ENCODE results near the gene RPS4Y1. TPM values are rescaled to one million over a fixed set of nuclear protein-coding genes. Genes with fewer than 3 reads are reported as not detected.
"Not testable (repeated sequence)": the region's sequence is repeated elsewhere in the genome, so short reads cannot be mapped to it uniquely, and the experiment has no call there.

The RPS4Y1 gene
- total RNA-seq, 4 donors from 2014 or later: 0.50 to 295 (median 260) TPM; not detected in 1

DNA sequence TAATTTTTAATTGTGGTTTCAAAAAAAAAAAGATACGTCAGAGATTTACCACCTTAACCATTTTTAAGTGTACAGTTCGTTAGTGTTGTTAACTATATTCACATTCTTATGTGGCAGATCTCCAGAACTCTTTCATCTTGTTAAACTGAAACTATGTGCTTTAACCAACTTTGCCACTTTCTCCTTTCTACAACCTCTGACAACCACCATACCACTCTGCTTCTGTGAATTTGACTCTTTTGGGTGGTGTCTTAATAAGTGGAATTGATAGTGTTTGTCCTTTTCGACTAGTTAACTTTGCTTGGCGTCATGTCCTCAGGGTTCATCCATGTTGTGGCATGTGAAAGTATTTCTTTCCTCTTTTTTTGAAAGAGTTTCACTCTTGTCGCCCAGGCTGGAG is 15.7 kb downstream of the RPS4Y1 start:
- no peak for ATAC-seq (ENCODE audit: low FRiP score)
- TF ChIP-seq, protein P1, sequence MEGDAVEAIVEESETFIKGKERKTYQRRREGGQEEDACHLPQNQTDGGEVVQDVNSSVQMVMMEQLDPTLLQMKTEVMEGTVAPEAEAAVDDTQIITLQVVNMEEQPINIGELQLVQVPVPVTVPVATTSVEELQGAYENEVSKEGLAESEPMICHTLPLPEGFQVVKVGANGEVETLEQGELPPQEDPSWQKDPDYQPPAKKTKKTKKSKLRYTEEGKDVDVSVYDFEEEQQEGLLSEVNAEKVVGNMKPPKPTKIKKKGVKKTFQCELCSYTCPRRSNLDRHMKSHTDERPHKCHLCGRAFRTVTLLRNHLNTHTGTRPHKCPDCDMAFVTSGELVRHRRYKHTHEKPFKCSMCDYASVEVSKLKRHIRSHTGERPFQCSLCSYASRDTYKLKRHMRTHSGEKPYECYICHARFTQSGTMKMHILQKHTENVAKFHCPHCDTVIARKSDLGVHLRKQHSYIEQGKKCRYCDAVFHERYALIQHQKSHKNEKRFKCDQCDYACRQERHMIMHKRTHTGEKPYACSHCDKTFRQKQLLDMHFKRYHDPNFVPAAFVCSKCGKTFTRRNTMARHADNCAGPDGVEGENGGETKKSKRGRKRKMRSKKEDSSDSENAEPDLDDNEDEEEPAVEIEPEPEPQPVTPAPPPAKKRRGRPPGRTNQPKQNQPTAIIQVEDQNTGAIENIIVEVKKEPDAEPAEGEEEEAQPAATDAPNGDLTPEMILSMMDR (IDR thresholded peaks at IDR 0.05): no peak
- no peak for DNase-seq (ENCODE audit: low spot score)

DNA sequence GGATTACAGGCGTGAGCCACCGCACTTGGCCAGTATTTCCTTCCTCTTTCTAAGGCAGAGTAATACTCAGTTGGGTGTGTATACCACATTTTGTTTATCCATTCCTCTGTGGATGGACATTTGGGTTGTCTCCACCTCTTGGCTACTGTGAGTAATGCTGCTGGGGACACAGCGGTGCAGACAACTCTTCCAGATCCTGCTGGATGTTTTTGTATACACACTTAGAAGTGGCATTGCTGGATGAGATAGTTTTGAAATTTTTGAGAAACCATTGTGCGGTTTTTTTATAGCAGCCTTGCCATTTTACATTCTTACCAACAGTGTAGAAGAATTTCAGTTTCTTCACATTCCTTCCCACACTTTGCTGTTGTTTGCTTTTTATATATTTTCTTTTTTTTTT is 16.3 kb downstream of the RPS4Y1 start:
- TF ChIP-seq, protein P1 (IDR thresholded peaks at IDR 0.05): no peak
- ATAC-seq (ENCODE audit: low FRiP score) (no peak), DNase-seq (ENCODE audit: low spot score) (no peak)

DNA sequence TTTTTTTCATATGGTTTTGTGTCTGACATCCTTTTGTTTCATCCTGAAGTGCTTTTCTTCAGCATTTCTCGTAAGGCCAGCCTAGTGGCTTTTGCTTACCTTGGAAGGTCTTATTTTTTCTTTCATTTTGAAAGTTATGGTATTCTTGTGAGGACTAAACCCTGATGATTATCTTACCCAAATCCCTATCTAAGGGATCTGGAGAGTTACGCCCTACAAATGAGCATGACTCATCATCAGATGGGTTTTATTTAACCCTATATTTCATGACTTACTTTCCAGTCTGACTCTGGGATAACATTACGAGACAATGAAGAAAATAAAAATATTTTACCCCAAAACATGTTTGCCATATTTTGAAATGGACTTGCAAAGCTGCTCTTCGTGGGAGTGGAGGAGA is 18.4 kb downstream of the RPS4Y1 start:
- ATAC-seq (ENCODE audit: low FRiP score) (no peak), DNase-seq (ENCODE audit: low spot score) (no peak)

DNA sequence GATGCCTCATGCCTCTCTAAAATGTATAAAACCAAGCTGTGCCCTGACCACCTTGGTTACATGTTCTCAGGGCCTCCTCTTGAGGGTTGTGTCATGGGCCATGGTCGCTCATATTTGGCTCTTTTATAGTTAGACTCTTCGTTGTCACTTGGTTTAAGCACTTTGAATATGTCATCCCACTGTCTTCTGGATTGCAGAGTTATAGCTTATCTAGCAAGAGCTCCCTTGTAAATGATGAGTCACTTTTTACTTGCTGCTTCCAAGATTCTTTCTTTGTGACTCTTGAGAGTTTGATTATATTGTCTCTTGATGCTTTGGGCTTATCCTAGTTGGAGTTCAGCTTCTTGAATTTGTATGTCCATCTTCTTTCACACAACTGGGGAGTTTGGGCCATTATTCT is 19.1 kb downstream of the RPS4Y1 start:
- DNase-seq (ENCODE audit: low spot score): no peak
- no peak for ATAC-seq (ENCODE audit: low FRiP score)
- TF ChIP-seq, protein P1 (IDR thresholded peaks at IDR 0.05): no peak

More for the DNA sequence above, 18.4 kb downstream of the RPS4Y1 start:
- TF ChIP-seq, protein P1 (IDR thresholded peaks at IDR 0.05): no peak

DNA sequence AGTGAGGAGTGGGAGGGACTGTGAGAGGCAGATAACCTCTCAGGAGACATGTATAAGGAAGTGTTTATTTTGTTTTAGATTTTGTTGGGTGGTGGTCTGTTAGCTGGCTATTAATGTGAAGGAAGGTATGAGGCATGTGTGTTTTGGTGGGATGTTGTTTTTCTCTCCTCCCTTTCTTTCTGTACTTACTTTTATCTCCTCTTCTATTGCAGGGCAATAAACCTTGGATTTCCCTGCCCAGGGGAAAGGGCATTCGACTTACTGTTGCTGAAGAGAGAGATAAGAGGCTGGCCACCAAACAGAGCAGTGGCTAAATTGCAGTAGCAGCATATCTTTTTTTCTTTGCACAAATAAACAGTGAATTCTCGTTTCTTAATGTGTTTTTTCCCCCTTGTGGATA is 25.2 kb downstream of the RPS4Y1 start:
- no peak for ATAC-seq (ENCODE audit: low FRiP score)
- no peak for DNase-seq (ENCODE audit: low spot score)
- TF ChIP-seq, protein P1 (IDR thresholded peaks at IDR 0.05): no peak

DNA sequence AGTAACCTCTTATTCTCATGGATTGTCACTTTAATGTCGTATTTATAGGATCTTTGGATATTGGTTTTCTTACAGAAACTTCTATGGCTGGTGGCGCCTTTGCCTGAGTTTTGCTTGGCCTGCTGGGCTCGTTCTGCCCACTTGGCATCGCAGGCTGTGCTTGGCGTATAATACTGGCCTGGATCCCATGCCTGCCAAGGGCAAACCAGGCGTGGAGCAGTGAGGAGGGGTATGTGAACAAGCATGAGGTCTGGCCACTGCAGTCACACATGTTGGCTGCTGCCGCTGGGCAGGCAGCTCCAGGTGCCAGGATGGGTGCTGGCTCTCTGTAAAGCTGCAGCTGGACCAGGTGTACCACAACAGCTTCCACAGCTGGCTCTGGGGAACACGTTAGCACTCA is 26.1 kb downstream of the RPS4Y1 start:
- TF ChIP-seq, protein P1 (IDR thresholded peaks at IDR 0.05): no peak
- ATAC-seq (ENCODE audit: low FRiP score): no peak

DNA sequence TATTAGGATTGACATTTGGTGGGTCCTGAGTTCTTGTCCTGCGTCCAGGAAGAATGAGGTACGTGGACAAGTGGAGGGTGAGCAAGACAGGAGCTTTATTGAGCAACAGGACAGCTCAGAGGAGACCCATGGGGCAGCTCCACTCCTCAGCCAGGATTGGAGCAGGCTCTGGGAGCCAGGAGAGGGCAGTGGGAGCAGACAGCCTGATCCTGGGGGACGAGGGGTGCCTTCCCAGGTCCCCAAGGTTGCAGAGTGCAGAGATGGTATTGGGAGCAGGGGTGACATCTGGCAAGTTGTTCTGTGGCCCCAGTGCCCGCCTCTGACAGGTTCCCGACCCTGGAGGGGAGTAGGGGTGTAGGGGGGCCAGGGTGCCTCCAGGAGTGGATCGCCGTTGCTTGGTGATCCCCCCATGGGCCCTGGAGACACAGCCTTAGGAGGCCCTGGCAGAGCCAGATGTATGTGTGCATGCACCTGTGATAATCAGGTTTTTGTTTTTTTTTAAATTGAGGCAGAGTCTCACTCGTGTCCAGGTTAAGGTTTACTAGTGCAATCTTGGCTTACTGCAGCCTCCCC is 26.7 kb downstream of the RPS4Y1 start:
- TF ChIP-seq, protein P1 (IDR thresholded peaks at IDR 0.05): no peak
- ATAC-seq (ENCODE audit: low FRiP score) (no peak), DNase-seq (ENCODE audit: low spot score) (no peak)

More for the DNA sequence above, 26.1 kb downstream of the RPS4Y1 start:
- no peak for DNase-seq (ENCODE audit: low spot score)

DNA sequence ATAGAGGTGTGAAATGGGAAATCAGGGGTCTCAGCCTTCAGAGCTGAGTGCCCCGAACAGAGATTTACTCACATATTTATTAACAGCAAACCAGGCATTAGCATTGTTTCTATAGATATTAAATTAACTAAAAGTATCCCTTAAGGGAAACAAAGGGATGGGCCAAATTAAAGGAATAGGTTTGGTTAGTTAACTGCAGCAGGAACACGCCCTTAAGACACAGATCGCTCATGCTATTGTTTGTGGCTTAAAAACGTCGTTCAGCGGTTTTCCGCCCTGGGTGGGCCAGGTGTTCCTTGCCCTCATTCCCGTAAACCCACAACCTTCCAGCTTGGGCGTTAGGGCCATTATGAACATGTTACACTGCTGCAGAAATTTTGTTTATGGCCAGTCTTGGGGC is 30.8 kb downstream of the RPS4Y1 start:
- not testable (repeated sequence) for DNase-seq (ENCODE audit: low spot score); ATAC-seq (ENCODE audit: low FRiP score)
